Measurements from ENCODE around the gene CIROP.

DNA sequence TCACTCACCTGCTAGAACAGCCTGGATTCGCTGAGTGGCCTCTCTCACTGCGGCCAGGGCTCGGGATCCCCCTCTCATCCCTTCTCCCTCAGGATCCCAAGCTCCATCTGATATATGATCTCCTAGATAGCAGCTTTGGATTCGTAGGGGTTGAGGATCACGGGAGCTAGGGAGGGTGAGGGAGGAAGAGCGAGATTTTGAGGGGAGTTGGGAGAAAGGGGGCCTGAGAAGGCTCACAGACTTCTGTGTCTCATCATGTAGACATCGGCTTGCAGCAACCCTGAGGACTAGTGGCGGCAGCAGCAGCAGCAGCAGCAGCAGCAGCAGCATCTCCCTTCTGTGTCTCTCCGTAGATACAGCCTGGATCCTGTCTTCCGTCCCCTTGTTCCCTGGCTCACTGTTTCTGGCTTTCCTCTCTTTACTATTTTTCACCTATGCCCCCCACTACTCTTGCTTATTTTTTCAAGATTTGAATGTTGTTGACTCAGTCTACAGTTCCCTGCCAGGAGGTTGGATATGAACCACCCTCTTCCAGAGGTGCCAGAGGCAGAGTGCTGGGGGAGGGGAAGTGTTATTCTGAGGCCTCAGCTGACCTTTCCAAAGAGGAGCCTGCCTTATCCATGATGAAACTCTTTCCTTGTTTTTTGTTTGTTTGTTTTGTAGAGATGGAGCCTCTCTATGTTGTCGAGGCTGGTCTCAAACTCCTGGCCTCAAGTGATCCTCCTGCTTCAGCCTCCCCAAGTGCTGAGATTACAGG lies at the start of gene CIROP:
- TF ChIP-seq, protein P1, sequence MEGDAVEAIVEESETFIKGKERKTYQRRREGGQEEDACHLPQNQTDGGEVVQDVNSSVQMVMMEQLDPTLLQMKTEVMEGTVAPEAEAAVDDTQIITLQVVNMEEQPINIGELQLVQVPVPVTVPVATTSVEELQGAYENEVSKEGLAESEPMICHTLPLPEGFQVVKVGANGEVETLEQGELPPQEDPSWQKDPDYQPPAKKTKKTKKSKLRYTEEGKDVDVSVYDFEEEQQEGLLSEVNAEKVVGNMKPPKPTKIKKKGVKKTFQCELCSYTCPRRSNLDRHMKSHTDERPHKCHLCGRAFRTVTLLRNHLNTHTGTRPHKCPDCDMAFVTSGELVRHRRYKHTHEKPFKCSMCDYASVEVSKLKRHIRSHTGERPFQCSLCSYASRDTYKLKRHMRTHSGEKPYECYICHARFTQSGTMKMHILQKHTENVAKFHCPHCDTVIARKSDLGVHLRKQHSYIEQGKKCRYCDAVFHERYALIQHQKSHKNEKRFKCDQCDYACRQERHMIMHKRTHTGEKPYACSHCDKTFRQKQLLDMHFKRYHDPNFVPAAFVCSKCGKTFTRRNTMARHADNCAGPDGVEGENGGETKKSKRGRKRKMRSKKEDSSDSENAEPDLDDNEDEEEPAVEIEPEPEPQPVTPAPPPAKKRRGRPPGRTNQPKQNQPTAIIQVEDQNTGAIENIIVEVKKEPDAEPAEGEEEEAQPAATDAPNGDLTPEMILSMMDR (IDR thresholded peaks at IDR 0.05; ENCODE audit: poor library complexity): no peak
- TF ChIP-seq EZH2 (IDR thresholded peaks at IDR 0.05; ENCODE audit: borderline replicate concordance) (no peak), EZH2phosphoT487 (IDR thresholded peaks at IDR 0.05; ENCODE audit: low read depth, severe bottlenecking, unreplicated experiment) (no peak)
